Measurements from ENCODE around the gene NRTN. TPM values are rescaled to one million over a fixed set of nuclear protein-coding genes. Genes with fewer than 3 reads are reported as not detected.

Gene NRTN
- total and polyA plus RNA-seq, 2 of the 13 experiments (the other 11 are each of a cell fraction or from before 2014, with no cell fraction given), result 4.1 to 5.3 TPM

DNA sequence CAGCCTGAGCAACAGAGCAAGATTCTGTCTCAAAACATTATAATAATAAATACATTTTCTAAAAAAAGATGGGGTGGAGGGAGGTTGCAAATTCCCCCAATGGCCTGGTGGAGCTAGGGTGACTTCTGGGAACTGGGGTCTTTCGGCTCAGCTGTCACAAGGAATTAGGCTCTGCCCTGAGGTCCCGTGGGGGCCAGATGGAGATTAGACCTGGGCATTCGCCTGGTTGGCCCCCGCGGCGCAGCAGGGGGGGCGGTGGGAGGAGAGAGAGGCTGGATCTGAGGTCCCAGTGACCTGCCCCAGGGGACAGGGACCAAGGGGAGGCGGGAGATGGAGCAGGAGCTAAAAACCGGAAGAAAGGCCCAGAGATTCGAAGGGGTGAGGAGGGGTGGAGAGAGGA, 19.9 kb downstream of the NRTN start (continued):
- TF ChIP-seq ASH2L (IDR thresholded peaks at IDR 0.05; ENCODE audit: insufficient read length, low read depth, low read length) (no peak), ELF4 (CRISPR knock-in tag; IDR thresholded peaks at IDR 0.05; ENCODE audit: borderline replicate concordance) (no peak)

DNA sequence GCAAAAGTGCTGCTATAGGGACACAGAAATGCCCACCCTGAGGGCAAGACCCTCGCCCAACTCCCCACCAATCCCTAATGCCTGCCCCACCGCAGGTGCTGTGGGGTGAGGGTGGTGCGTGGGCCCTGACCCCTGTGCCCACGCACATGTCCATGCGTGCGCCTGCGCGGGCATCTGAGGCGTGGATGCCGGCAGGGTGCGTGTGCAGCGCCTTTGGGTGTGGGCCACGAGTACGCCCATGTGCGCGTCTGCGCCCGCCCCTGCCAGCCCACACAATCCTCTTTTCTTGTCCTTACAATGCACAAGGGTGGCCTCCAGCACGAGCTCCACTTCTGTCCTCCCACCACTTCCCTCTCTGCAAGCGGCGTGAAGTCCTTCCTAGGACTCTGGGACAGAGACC, 20.3 kb downstream of the NRTN start:
- peaks cover 12% of the 10 kb centered on the region for H3K79me2 ChIP-seq (ENCODE audit: insufficient read depth, low read length)
- in situ Hi-C loops (cut with HindIII; ENCODE audit: extremely low pct_ligation_motif_present, low pct_unique_long_range_greater_than_20kb), result no loop called here
- ATAC-seq, result no peak
- H3K4me3 ChIP-seq (replicated peaks in 1 of 3; ENCODE audit: insufficient read depth in 1 of 3, low read depth in 2 of 3, low read length in 3 of 3), result no peak overlapping the region
- H3K4me1 ChIP-seq (ENCODE audit: insufficient read depth, low read length), result peaks cover 61% of the 10 kb centered on the region
- intact Hi-C loops (cut with micrococcal nuclease; ENCODE audit: unreplicated experiment), result loop anchor here (5.0 kb wide), 1 partner anchor 47 kb away; the partner anchor contains the start of gene FUT5
- no peaks in the 10 kb centered on the region; a peak in 1 of 5 replicates for H3K27me3 ChIP-seq (ENCODE audit: control insufficient read depth in 1 of 2, insufficient read depth in 2 of 2, low read length in 2 of 2)
- ChIA-PET CTCF (ENCODE audit: low intra/inter-chr PET ratio, low total read pairs) (no interaction called here), POLR2A (no interaction called here)
- H3K9me3 ChIP-seq (ENCODE audit: low read length), result no peaks in the 10 kb centered on the region
- DNase-seq (ENCODE audit: low spot score), result no peak
- peaks cover 2% of the 10 kb centered on the region; the same call in 1 of the 2 replicates for H4K20me1 ChIP-seq (ENCODE audit: insufficient read depth, low read length)
- FAIRE-seq, result no peak
- H3K4me2 ChIP-seq (ENCODE audit: low read depth, low read length), result no peak overlapping the region
- no peaks in the 10 kb centered on the region for H3K36me3 ChIP-seq (replicated peaks in 1 of 2; ENCODE audit: control insufficient read depth in 1 of 2, insufficient read depth in 2 of 2, low read length in 2 of 2)
- no peak overlapping the region for H3K9ac ChIP-seq (ENCODE audit: insufficient read depth, low read depth, low read length)
- 98% methylated on average over 17 of the region's 21 CpGs for WGBS (ENCODE audit: low lambda C conversion rate)
- no TSS peak for BruUV-seq (replicated peaks)
- TF ChIP-seq AGO2 (optimal IDR thresholded peaks at IDR 0.05; ENCODE audit: low read depth, low read length), result peak; percentile 56
- peak; percentile 54 for TF ChIP-seq AGO1 (IDR thresholded peaks at IDR 0.05; ENCODE audit: low read depth, low read length, poor library complexity, severe bottlenecking)
- TF ChIP-seq, protein P1, sequence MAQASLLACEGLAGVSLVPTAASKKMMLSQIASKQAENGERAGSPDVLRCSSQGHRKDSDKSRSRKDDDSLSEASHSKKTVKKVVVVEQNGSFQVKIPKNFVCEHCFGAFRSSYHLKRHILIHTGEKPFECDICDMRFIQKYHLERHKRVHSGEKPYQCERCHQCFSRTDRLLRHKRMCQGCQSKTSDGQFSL (CRISPR knock-in tag; IDR thresholded peaks at IDR 0.05), result no peak
- TF ChIP-seq RBFOX2 (IDR thresholded peaks at IDR 0.05; ENCODE audit: low read depth, low read length), result 0 out of 2 replicates have a peak, but pooled peaks have one; percentile 41
- no peak overlapping the region for H2AFZ ChIP-seq (ENCODE audit: low read length)
- no peak overlapping the region for H3K27ac ChIP-seq (ENCODE audit: extremely low read length, insufficient read depth, low read length)
